BJ (cell line): Measurements from ENCODE around the gene FASTKD3. TPM values are rescaled to one million over a fixed set of nuclear protein-coding genes. Genes with fewer than 3 reads are reported as not detected.
A peak's percentile ranks its signal among the peaks of the same experiment; 100 is the strongest.

ENCODE experiments used
- CTCF ChIA-PET: fragments of 350-600 bp; formaldehyde crosslinking; extraction: SDS; loops from one replicate; lab custom pipeline; 2021; ENCODE audit warnings: antibody characterized with exemption, inconsistent platforms; lab: Yijun Ruan, JAX
- POLR2A ChIA-PET: fragments of 300-600 bp; sonication (Branson Sonifier 250); formaldehyde crosslinking; extraction: SDS; loops from one replicate; lab custom pipeline; 2021; ENCODE audit warnings: antibody characterized with exemption; lab: Charles Lee
- DNase-seq: peaks from one replicate; pipeline ENCODE4 v3.0.0-alpha.2; 2011; ENCODE audit warnings: low read depth
- H3K27me3 ChIP-seq: 2 replicates; pipeline ENCODE4 v1.6.0; 2011; ENCODE audit warnings: low read length; ENCODE audit not compliant: control insufficient read depth, insufficient read depth
- H3K36me3 ChIP-seq: 2 replicates; pipeline ENCODE4 v1.5.1; 2011; ENCODE audit warnings: low read length; ENCODE audit not compliant: control insufficient read depth, insufficient read depth
- H3K4me3 ChIP-seq: 2 replicates; pipeline ENCODE4 v1.5.1; 2011; ENCODE audit warnings: low read depth, mild to moderate bottlenecking, control low read depth, low read length
- CTCF ChIP-seq: IDR thresholded peaks from 2 replicates; pipeline ENCODE4 v1.5.1; 2011; ENCODE audit warnings: low read depth, mild to moderate bottlenecking, control low read depth, inconsistent platforms, low read length, moderate library complexity; ENCODE audit not compliant: insufficient read depth
- polyA plus RNA-seq: library from polyadenylated mRNA; depleted of rRNA; stranded (reverse); fragments of >200 nt; gene quantifications from 2 replicates; pipeline ENCODE4 v1.2.3, GENCODE V29; 2011

FASTKD3 gene
- polyA plus RNA-seq, 1 experiment: 5.6 TPM

GRCh38 chr5:7855611-7856010 is 13.2 kb downstream of the FASTKD3 start:
- no peak for TF ChIP-seq CTCF
- POLR2A ChIA-PET: no interaction called here
- CTCF ChIA-PET: interaction anchor here (2.7 kb wide), 1 partner anchor 12 kb away, joined by 10 read pairs; no protein-coding TSS in a partner anchor
- DNase-seq: no peak
- peaks cover 3% of the 10 kb centered on the region for H3K27me3 ChIP-seq
- H3K36me3 ChIP-seq: 0 out of 2 replicates have a peak, but pooled peaks cover 2% of the 10 kb centered on the region
- H3K4me3 ChIP-seq: no peak overlapping the region

- no peak for TF ChIP-seq CTCF
- ChIA-PET POLR2A (no interaction called here), CTCF (no interaction called here)
- H3K4me3 ChIP-seq: no peak overlapping the region
- H3K36me3 ChIP-seq: no peaks in the 10 kb centered on the region
- no peak for DNase-seq
- peaks cover 15% of the 10 kb centered on the region for H3K27me3 ChIP-seq
These were observed 15.8 kb downstream of the FASTKD3 start for GRCh38 chr5:7852988-7853387.

- Histone ChIP-seq H3K36me3 (no peaks in the 10 kb centered on the region), H3K27me3 (peaks cover 15% of the 10 kb centered on the region), H3K4me3 (no peak overlapping the region)
- no peak for TF ChIP-seq CTCF
- CTCF ChIA-PET: no interaction called here
- POLR2A ChIA-PET: no interaction called here
- DNase-seq: no peak
These were observed 16.3 kb downstream of the FASTKD3 start for GRCh38 chr5:7852542-7852941.

- Histone ChIP-seq H3K27me3 (peaks cover 16% of the 10 kb centered on the region), H3K36me3 (no peaks in the 10 kb centered on the region), H3K4me3 (no peak overlapping the region)
- DNase-seq: no peak
- CTCF ChIA-PET: interaction anchor here (1.8 kb wide), 1 partner anchor 8 kb away, joined by 10 read pairs; no protein-coding TSS in a partner anchor
- TF ChIP-seq CTCF: no peak
- POLR2A ChIA-PET: no interaction called here
These were observed 17.1 kb downstream of the FASTKD3 start for GRCh38 chr5:7851617-7852289.

GRCh38 chr5:7851240-7851592 is 17.6 kb downstream of the FASTKD3 start:
- Histone ChIP-seq H3K4me3 (peak overlapping the region; percentile 50), H3K27me3 (peaks cover 17% of the 10 kb centered on the region), H3K36me3 (no peaks in the 10 kb centered on the region)
- TF ChIP-seq CTCF: no peak
- ChIA-PET CTCF (interaction anchor here (1.8 kb wide), 1 partner anchor 9 kb away, joined by 10 read pairs; no protein-coding TSS in a partner anchor), POLR2A (no interaction called here)
- no peak for DNase-seq
